HEK293T (cell line): ENCODE results near the gene SYTL2.

Experiments used
- ARNT ChIP-seq: fragments of 450-650 bp; IDR thresholded peaks from 2 replicates; pipeline ENCODE4 v1.6.1; 2017; ENCODE audit warnings: mild to moderate bottlenecking
- BHLHE40 ChIP-seq: fragments of 450-650 bp; IDR thresholded peaks from 2 replicates; pipeline ENCODE4 v1.6.1; 2016; ENCODE audit warnings: mild to moderate bottlenecking, moderate library complexity, borderline replicate concordance
- CTBP1 ChIP-seq: fragments of 450-650 bp; IDR thresholded peaks from 2 replicates; pipeline ENCODE4 v1.6.1; 2016; ENCODE audit warnings: borderline replicate concordance
- FOXA1 ChIP-seq: fragments of 450-650 bp; IDR thresholded peaks from 2 replicates; pipeline ENCODE4 v1.6.1; 2016; ENCODE audit warnings: mild to moderate bottlenecking
- FOXM1 ChIP-seq: fragments of 450-650 bp; IDR thresholded peaks from 2 replicates; pipeline ENCODE4 v1.6.1; 2017; ENCODE audit warnings: mild to moderate bottlenecking, borderline replicate concordance
- NFRKB ChIP-seq: fragments of 450-650 bp; IDR thresholded peaks from 2 replicates; pipeline ENCODE4 v1.6.1; 2016; ENCODE audit warnings: mild to moderate bottlenecking, moderate library complexity
- SP1 ChIP-seq: fragments of 450-650 bp; IDR thresholded peaks from 2 replicates; pipeline ENCODE4 v1.6.1; 2017
- TARDBP ChIP-seq: fragments of 450-650 bp; IDR thresholded peaks from 2 replicates; pipeline ENCODE4 v1.6.1; 2016
- ZNF384 ChIP-seq: fragments of 450-650 bp; IDR thresholded peaks from 2 replicates; pipeline ENCODE4 v1.6.1; 2016
- TF ChIP-seq, protein P1 (sequence below): fragments of 450-650 bp; IDR thresholded peaks from 2 replicates; pipeline ENCODE4 v1.6.1; 2016

DNA sequence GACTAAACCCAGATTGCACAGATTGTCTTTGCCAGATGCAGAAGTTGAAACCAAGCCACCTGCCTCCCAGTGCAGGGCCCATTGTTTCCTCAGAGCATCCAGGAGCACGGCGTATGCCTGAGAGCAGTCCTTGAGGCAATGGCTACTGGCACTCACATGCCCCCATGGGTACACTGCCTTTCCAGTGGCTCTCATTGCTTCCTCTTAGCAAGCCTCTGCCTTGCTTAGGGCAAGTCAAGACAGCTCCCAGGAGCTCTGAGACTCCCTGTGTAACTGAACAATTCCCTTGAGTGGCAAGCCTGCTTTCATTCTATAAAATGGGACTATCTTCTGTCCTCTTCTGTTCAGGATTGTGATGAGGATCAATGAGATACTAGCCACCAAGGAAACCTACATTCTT lies 4.1 kb downstream of the SYTL2 start:
- TF ChIP-seq, protein P1, sequence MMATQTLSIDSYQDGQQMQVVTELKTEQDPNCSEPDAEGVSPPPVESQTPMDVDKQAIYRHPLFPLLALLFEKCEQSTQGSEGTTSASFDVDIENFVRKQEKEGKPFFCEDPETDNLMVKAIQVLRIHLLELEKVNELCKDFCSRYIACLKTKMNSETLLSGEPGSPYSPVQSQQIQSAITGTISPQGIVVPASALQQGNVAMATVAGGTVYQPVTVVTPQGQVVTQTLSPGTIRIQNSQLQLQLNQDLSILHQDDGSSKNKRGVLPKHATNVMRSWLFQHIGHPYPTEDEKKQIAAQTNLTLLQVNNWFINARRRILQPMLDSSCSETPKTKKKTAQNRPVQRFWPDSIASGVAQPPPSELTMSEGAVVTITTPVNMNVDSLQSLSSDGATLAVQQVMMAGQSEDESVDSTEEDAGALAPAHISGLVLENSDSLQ, result no peak
- no peak for TF ChIP-seq BHLHE40
- TF ChIP-seq TARDBP, result no peak
- no peak for TF ChIP-seq SP1
- TF ChIP-seq FOXA1, result no peak
- no peak for TF ChIP-seq CTBP1
- no peak for TF ChIP-seq FOXM1
- no peak for TF ChIP-seq ZNF384
- TF ChIP-seq ARNT, result no peak
- TF ChIP-seq NFRKB, result no peak
